CD4-positive, alpha-beta T cell treated with Interleukin-6 at 100 ng/mL for 8 hours (primary cell): ENCODE results near the gene PRR33.

ENCODE experiments used
- DNase-seq: peaks from one replicate; pipeline ENCODE4 v3.0.0-alpha.2; 2020; ENCODE audit warnings: mixed read lengths, low spot score

The PRR33 gene

DNA sequence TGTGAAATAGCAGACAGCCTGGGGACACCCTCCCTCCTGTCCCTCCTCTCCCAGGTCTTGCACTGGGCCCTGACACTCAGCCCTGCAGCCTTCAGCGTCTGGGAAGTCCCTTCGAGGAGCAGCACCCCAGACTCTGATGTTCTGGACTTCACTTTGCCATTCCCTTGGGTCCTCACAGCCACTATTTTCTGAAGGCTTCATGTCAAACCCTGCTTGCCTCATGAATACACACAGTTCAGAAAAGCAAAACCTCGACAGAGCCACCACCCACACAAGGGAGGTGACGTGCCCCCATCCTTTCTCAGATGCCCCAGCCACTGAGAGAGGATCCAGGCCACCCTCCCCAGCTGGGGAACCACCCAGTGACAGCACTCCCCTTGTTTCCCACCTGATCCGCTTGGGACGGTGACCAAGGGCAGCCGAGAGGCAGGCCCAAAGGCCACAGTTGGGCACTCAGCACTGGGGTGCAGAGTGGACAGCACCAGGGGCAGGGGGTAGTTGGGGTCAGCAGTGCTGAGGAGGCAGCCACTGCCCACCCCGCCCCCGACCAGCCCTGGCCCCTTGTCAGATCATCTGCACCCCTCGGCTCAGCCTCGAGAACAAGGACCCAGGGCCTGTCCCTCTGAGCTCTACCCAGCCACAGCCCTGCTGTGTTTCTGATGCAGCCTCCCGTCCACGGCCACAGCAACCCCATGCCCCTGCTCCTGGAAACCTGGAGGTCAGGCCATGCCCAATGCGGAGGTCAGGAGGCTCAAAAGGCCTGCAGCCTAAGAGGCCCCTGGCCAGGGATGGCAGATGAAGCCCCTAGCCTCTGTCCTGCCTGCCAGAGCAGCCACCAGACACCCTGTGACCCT, 24.7 kb upstream of the PRR33 start:
- DNase-seq = no peak

DNA sequence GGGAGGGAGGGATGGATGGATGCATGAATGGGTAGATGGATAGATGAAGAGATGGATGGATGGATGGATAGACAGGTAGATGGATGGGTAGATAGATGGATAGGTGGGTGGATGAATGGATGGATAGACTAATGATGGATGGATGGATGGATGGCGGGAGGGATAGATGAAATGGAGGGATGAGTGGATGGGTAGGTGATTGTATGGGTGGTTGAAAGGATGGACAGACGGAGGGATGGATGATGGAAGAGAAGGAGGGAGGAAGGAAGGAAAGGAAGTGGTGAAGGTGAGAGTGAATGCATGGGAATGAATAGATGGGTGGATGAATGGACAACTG, 24.1 kb upstream of the PRR33 start:
- no peak for DNase-seq

DNA sequence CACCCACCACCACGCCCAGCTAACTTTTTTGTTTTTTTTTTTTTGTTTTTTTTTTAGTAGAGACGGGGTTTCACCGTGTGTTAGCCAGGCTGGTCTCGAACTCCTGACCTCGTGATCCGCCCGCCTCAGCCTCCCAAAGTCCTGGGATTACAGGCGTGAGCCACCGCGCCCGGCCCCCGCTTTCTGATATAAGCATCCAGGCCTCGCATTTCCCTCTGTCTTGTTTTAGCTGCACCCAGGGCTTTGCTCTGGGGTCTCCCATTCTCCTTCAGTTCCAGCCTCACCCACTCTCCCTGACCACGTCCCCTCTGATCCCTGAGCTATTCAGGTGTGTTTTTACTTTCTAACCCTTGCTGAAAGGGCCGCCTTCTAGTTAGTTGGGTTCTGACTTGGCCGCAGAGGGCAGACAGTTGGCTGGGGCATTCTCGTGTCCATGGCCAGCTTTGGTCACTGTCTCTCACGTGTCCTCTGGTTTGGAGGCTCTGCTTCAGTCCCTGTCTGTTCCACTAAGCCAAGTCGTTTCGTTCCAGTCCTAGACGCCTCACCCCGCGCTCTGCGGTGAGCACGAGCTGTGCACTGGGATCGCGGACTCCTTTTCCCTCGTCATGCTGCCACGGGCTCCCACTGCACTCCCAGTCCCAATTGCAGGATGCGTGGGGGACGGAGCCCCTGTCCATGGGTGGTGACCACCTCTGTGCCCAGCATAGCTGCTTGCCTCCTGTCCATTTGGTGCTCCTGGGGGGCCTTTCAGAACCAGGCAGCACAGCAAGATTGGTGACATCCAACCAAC, 21.8 kb upstream of the PRR33 start:
- no peak for DNase-seq

DNA sequence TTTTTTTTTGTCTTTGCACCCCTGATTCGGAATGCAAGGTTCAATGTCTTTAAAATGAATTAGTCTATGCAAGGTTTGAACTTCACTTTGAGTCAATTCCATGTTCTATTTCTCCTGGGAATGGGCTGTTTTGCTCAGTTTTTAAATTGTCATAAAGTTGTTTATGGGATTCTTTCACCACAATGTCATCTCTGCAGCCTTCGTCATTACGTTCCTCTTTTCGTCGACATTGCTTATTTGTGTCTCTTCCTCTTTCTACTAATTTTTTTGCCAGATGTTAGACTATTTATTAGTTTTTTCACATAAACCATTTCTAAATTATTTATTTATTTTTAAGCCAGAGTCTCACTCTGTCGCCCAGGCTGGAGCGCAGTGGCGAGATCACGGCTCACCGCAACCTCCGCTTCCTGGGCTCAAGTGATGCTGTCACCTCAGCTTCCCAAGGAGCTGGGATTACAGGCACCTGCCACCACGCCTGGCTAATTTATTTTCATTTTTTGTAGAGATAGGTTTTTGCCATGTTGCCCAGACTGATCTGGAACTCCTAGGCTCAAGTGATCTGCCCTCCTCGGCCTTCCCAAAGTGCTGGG, 20.7 kb upstream of the PRR33 start:
- no peak for DNase-seq

DNA sequence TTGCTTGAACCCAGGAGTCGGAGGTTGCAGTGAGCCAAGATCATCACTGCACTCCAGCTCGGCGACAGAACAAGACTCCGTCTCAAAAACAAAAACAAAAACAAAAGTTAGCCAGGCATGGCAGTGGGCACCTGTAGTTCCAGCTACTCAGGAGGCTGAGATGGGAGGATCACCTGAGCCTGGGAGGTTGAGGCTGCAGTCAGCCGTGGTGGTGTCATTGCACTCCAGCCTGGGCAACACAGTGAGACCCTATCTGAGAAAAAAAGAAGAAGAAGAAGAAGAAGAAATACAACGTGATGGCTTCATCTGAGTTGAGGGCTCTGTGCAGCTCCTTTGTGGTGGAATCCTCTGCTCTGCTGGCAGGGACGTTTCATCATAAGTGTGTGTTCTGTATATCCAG, 17.8 kb upstream of the PRR33 start:
- DNase-seq = no peak

DNA sequence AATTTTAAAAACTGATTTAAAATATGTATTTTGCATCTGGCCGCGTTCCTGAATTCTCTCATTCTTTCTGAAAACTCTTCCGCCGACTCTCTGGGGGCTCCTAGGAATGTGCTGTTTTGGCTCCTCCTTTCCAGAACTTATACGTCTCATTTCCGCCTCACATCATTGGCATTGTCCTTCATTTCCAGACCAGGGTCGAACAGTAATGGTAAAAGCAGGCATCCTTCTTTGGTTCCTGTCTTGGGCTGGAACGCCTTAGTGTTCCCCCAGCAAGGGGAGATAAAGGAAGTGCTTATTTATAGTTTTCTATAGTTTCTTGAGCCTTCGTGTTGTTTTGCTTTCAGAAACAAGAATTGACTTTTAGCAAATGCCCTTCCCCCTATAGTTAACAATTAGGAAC, 16.9 kb upstream of the PRR33 start:
- DNase-seq = no peak

DNA sequence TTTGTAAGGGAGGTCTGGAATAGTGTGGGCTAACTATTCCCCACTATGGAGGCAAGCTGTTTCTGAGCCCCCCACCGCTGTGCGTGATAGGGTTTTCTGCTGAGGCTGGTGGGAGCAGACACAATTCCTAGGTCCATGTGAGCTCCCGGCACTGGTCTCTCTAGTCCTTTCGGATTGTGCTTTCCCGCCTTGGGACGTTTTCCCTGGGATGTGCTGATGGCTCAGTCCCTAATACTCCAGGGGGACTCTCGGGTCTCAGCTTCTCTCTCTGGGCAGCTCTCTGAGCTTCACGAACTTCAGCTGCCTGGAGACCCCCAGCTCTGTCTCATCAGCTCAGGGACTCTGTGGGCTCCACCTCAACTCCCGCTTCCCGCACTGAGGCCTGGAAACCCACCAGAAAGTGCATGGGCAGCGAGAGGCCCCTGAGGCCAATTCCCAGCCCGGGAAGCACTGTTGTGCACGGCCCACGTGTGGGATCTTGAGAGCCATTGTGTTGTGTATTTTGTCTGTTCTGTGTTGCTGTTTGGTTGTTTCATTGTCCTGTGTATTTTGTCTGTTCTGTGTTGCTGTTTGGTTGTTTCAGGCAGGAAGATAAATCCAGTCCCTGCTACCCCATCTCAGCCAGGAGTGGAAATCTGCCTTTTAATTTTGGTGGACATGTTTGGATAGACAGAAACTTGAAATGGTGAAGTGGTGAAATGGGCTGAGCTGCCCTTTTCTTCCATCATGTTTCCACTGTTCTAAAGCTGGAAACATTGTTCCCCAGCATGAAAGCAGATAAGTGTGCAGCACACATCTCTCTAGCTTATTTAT, 15.1 kb upstream of the PRR33 start:
- DNase-seq = no peak

DNA sequence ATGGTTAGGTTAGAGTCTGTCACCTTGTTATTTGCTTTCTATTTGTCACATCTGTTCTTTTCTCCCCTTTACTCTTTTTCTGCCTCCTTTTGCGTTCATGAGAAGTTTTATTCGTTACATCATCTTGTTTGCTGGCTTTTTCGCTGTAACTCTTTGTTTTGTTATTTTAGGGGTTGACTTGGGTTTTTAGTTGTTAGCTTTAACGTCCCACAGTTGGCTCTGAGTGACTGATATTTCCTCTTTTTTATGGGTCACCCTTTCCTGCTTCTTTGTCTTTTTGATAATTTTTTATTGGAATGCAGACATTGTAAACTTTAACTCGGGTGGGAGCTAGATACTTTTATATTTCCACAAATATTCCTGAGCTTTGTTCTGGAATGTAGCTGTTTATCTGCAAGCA, 14.5 kb upstream of the PRR33 start:
- DNase-seq = no peak

DNA sequence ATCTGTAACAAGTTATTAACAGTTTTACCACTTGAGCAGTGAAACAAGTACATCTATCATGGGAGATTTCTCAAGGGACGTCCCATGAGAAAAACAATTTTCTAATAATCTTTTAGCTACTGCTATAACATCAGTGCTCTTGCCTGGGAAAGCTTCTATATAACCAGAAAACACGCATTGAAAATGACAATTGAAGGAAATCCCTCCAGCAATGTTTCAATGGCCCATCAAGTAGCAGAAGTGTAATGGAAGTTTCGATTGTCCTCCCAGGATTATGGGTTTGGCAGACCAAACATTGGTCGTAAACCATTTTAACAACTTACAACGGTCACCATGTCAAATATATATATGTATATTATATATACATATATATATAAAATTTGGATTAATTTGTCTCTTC, 8.0 kb upstream of the PRR33 start:
- DNase-seq = no peak

DNA sequence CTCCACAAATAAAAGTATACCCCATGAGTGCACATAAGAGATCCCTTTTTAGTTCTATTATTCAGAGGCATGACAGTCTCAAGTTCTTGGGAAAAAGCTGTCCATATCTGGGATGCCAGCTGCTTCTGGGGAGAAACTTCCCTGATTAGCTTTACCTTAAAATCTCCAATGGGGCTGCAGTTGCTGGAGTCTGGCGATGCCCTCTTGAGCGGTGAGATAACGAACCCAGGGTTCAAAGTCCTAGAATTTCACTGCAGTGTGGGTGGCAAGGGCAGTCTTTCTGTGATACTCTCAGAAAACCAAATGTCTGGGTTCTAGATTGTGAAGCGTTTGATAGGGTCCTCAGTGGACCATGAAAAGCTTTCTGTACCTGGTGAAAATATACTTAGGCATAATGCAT, 7.4 kb upstream of the PRR33 start:
- DNase-seq = no peak

DNA sequence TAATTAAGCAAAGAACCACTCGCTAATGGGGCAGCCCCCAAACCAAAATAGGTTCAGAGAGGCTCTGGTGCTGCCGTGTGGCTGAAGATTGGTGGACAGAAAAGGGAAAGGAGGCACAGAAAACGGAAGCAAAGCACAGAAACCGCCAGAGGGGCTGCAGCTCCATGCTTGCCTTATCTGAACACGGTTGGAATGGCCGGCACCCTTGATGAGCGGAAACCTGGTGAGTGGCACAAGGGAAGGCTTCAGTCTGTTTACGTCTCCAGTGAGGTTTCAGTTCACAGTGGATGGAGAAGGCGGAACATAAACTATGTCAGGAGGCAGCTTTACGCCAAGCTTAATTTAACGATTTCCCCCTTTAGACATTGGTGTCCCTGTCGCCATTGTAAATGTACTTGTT, 5.2 kb upstream of the PRR33 start:
- DNase-seq = no peak

DNA sequence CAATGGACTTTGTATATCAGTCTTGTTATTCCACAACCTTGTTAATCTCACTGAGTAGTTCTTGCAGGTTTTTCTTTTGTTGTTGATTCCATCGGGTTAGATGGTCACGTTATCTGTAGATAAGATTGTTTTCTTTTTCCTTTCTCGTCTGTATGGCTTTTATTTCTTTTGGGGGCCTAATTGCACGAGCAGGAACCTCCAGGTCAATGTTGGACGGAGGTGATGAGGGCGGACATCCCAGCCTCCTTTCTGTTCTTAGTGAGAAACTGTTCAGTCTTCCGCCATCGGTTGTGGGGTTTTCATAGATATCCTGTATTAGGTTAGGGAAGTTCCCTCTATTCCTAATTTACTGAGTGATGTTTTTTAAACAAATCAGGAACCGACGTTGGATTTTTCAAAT, 4.8 kb upstream of the PRR33 start:
- DNase-seq = no peak

DNA sequence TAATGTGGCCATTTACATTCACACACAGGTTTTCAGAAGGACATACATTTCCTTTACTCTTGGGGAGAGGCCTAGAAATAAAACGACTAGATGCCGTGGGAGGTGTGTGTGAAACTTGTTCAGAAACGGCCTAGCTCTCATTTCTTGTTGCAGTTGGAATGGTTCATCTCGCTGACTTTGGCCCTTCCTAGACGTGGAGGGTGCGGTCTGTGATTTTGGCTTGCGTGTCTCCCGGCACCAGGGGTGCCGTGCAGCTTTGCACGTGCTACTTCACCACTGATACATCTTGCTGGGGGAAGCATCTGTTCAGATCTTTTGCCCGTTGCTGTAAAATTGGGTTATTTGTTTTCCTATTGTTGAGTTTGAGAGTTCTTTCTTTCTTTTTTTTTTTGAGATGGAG, 3.1 kb upstream of the PRR33 start:
- no peak for DNase-seq

DNA sequence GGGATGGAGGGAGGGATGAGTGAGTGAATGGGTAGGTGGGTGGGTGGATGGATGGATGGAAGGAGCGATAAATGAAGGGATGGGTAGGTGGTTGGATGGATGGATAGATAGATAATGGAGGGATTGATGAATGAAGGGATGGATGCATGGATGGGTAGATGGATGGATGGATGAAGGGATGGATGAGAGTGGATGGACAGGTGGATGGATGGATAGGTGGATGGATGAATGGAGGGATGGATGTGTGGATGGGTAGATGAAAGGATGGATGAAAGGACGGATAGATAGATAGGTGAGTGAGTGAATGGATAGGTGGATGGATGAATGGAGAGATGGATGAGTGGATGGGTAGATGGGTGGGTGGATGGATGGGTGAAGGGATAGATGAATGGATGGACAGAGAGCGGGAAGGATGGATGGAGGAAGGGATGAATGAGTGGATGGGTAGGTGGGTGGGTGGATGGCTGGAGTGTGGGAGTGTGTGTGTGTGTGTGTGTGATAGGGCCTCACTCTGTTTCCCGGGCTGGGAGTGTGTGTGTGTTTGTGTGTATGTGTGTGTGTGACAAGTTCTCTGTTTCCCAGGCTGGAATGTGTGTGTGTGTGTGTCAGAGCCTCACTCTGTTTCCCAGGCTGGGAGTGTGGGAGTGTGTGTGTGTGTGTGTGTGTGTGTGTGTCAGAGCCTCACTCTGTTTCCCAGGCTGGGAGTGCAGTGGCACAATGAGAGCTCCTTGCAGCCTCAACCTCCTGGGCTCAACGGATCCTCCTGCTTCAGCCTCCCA, 2.1 kb upstream of the PRR33 start:
- no peak for DNase-seq

DNA sequence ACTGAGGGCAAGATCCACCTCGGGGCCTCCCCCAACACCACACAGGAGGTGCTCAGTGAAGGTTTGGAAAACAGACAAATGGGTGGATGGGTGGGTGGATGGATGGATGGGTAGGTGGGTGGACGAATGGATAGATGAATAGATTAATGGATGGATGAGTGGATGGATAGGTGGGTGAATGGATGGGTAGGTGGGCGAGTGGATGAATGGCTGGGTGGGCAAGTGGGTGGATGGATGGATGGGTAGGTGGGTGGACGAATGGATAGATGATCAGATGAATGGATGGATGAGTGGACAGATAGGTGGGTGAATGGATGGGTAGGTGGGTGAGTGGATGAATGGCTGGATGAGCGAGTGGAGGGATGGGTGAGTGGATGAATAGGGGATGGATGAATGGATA, 863 bp upstream of the PRR33 start:
- DNase-seq = no peak

DNA sequence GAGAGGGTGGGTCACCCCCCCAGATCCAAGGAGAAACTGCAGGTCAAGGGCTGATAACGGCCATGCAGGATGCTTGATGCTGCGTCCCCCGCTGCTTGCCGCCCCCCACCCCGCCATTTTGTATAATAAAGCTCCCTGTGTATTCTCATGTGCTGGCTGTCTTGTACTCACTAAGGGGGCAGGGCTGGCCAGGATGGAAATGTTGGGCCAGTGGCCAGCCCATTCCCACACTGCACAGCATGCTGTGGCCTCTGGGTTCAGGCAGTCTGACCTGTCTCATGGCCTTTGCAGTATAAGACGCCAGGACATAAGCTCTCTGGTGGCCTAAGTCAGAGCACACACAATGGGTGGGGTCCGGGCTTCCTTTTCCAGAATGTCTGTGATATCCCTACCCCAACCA, 421 bp upstream of the PRR33 start:
- no peak for DNase-seq

DNA sequence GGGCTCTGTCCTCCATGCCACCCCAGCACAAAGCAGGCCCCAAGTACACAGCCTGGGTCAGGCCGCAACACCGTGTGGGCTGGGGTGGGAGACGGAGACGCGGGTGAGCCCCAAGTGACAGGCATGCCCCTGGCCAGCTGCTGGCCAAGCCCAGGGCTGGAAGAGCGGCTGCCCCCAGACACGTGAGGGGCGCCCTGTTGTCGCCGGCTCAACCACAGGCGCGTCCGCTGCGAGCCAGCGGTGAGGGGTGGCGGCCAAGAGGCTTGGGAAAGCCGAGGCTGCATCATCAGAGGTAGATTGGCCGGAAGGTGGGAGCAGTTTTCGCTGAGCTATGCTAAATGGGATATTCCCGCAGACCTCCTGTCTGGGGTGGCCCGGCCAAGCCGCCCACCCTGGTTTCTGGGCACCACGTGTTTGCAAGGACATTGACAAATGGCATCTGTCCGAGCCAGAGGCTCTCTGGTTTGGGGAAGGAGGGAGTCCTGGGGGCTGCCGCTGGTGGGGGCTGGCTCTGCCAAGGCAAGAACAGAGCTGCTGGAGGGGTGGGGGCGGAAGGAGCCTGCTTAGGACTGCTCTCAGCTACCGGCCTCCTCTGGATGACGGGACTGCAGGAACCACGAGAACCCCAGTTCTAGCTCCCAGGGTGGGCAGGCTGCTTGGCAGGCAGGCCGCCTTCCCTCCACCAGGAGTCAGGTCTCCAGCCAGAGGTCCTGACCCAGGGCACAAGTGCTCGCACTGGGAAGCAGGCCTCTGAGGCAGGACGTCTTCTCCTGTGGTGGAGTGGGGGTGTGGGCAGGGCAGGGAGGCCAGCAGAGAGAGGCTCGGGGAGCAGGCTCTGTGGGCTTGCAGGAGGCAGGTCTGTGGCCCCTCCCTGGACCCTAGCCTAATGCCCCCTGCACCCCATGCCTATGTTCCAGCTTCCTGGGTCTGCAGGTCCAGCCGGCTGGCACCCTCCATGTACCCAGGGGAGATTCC, 552 bp downstream of the PRR33 start:
- no peak for DNase-seq

DNA sequence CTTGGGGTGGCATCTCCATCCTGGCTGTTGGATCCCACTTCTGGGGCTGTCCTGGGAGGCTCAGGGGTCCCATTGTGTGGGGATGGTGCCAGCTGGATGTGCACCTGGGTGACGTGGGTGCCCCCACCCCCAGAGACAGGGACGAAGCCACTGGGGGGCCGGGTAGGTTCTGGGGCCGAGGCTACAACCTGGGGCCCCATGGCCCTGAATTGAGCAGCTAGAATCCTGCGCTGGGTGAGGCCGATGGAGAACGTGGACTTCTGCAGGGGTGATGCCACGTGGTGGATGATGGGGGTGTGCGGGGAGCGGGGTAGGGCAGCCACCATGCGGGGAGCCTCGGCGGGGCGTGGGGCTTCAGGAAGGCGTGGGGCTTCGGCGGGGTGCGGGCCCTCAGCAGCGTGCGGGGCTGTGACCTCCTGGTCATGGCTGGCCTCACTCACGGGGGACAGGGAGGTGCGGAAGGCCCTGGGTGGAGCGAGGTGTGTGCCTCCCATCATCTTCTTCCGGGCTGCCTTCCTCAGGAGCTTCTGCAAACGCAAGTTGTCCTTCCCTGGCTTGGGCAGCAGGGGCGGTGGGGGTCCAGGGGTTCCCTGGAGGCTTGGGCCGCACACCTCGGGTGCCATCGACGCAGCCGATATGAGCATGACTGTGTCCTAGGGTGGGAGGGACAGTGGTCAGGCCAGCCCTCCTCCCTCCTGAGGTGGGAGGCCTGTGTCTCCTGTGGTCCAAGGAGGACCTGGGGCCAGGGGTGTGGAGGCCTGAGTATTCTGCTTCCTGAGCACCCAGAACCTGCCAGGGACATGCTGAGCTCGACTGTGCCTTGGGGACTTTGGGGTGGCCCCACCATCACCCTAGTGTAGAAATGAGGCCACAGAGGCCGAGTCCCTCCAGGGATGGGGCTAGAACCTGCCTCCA, 1.5 kb downstream of the PRR33 start:
- DNase-seq = no peak

DNA sequence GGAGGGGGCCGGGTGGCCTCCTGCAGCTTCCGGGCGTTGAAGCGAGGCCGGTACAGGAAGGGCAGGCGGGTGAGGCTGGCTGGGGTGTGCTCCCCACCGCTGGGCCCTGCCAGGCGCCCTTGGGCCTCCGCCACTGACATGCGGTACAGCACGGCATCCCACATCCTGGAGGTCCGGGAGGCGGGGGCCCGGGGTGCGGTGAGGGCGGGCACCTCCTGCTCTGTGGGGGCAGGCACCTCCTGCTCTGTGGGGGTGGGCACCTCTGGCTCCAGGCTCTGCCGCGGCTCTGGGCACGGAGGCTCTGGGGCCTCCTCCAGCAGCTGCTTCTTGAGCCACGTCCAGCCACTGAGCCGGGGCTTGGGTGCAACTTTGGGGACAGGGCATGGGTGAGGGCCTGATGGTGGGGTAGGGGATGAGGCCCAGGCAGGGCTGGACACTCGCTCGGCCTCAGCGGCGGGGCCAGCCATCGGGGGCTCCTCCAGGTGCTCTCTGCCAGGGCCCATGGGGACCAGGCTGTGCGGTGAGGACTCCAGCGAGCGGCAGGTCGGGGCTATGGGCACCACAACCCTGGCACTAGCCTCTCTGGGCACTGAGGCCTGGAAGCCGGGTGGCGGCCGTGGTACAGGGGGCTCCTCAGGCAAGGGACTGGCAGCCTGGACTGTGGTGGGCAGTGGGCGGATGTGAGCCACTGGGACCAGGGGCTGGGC, 2.3 kb downstream of the PRR33 start:
- peak; percentile 88 for DNase-seq
